Gastrocnemius medialis (tissue), 4 donors: ENCODE measurements around the gene DOCK10.

Experiments
- CTCF ChIP-seq, 5 experiments: fragments of 450-650 bp in 3 of 5; fragments of 200-600 bp in 2 of 5; sonication (generic) in 2 of 5; IDR thresholded peaks in 4 of 5; conservative IDR thresholded peaks in 1 of 5; 1 replicate in 4 of 5; 2 replicates in 1 of 5; pipeline ENCODE4 v1.5.1; 2016 to 2019; ENCODE audit warnings: antibody characterized with exemption in 5 of 5, mild to moderate bottlenecking in 3 of 5, moderate library complexity in 3 of 5
- POLR2A ChIP-seq, 2 donors: fragments of 450-650 bp; IDR thresholded peaks; one replicate each; pipeline ENCODE4 v1.6.1; 2017; ENCODE audit warnings: antibody characterized with exemption in 2 of 2, mild to moderate bottlenecking in 2 of 2, moderate library complexity in 2 of 2

GRCh38 chr2:224958873-224959272 is 83.4 kb downstream of the DOCK10 start:
- TF ChIP-seq POLR2A (IDR thresholded peaks at IDR 0.05) = no peak
- TF ChIP-seq CTCF (IDR thresholded peaks at IDR 0.05 in 4 of 5, conservative IDR thresholded peaks at IDR 0.05 in 1 of 5) = no peak
